ENCODE measurements around the gene EML2.
A peak's percentile ranks its signal among the peaks of the same experiment; 100 is the strongest.

EML2 gene

DNA sequence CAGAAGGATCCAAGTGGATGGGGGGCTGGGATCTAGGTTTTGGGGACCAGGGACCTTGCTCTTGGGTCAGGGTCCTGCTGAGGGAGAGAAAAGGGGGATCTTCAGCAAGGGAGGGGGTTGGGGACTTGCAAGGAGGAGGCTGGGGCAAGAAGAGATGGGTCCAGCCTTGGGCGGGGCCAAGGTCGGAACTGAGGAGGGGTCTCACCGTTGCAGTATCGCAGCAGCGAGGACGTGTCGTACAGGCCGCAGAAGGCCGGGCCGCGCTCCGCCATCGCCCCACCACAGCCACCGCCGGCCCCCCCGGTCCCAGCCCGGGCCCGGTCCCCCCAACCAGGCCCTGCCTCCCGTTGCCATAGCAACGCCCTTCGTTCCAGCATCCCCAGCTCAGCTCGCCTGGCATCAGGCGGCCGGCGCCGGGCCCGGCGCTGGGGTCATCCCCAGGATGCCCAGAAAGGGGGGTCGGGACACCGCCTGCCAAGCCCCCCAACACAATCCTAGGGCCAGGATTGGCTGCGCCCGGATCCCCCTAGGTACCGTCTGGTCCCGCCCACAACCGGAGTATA, 6.0 kb upstream of the EML2 start:
- no peak for TF ChIP-seq TCF12 (IDR thresholded peaks at IDR 0.05; ENCODE audit: low read depth)
- TF ChIP-seq YY1 (IDR thresholded peaks at IDR 0.05; ENCODE audit: low read depth), result no peak
- TF ChIP-seq ZBTB7A (IDR thresholded peaks at IDR 0.05; ENCODE audit: low read depth), result no peak
- TF ChIP-seq RAD21 (IDR thresholded peaks at IDR 0.05; ENCODE audit: low read depth), result no peak
- TF ChIP-seq, protein P1, sequence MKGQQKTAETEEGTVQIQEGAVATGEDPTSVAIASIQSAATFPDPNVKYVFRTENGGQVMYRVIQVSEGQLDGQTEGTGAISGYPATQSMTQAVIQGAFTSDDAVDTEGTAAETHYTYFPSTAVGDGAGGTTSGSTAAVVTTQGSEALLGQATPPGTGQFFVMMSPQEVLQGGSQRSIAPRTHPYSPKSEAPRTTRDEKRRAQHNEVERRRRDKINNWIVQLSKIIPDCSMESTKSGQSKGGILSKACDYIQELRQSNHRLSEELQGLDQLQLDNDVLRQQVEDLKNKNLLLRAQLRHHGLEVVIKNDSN (IDR thresholded peaks at IDR 0.05), result no peak
- TF ChIP-seq CEBPB (IDR thresholded peaks at IDR 0.05), result no peak
- TF ChIP-seq FOXM1 (IDR thresholded peaks at IDR 0.05; ENCODE audit: borderline replicate concordance, low read depth), result no peak
- no peak for TF ChIP-seq NFIC (IDR thresholded peaks at IDR 0.05)
- TF ChIP-seq, protein P2, sequence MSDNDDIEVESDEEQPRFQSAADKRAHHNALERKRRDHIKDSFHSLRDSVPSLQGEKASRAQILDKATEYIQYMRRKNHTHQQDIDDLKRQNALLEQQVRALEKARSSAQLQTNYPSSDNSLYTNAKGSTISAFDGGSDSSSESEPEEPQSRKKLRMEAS (IDR thresholded peaks at IDR 0.05), result no peak
- TF ChIP-seq EGR1 (IDR thresholded peaks at IDR 0.05), result no peak
- no peak for TF ChIP-seq CREB1 (IDR thresholded peaks at IDR 0.05; ENCODE audit: low read depth)
- TF ChIP-seq, protein P3, sequence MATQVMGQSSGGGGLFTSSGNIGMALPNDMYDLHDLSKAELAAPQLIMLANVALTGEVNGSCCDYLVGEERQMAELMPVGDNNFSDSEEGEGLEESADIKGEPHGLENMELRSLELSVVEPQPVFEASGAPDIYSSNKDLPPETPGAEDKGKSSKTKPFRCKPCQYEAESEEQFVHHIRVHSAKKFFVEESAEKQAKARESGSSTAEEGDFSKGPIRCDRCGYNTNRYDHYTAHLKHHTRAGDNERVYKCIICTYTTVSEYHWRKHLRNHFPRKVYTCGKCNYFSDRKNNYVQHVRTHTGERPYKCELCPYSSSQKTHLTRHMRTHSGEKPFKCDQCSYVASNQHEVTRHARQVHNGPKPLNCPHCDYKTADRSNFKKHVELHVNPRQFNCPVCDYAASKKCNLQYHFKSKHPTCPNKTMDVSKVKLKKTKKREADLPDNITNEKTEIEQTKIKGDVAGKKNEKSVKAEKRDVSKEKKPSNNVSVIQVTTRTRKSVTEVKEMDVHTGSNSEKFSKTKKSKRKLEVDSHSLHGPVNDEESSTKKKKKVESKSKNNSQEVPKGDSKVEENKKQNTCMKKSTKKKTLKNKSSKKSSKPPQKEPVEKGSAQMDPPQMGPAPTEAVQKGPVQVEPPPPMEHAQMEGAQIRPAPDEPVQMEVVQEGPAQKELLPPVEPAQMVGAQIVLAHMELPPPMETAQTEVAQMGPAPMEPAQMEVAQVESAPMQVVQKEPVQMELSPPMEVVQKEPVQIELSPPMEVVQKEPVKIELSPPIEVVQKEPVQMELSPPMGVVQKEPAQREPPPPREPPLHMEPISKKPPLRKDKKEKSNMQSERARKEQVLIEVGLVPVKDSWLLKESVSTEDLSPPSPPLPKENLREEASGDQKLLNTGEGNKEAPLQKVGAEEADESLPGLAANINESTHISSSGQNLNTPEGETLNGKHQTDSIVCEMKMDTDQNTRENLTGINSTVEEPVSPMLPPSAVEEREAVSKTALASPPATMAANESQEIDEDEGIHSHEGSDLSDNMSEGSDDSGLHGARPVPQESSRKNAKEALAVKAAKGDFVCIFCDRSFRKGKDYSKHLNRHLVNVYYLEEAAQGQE (IDR thresholded peaks at IDR 0.05; ENCODE audit: low read depth), result no peak
- no peak for TF ChIP-seq TAF1 (IDR thresholded peaks at IDR 0.05; ENCODE audit: low read depth)
- no peak for TF ChIP-seq EP300 (IDR thresholded peaks at IDR 0.05; ENCODE audit: borderline replicate concordance)
- no peak for TF ChIP-seq TEAD4 (IDR thresholded peaks at IDR 0.05)

DNA sequence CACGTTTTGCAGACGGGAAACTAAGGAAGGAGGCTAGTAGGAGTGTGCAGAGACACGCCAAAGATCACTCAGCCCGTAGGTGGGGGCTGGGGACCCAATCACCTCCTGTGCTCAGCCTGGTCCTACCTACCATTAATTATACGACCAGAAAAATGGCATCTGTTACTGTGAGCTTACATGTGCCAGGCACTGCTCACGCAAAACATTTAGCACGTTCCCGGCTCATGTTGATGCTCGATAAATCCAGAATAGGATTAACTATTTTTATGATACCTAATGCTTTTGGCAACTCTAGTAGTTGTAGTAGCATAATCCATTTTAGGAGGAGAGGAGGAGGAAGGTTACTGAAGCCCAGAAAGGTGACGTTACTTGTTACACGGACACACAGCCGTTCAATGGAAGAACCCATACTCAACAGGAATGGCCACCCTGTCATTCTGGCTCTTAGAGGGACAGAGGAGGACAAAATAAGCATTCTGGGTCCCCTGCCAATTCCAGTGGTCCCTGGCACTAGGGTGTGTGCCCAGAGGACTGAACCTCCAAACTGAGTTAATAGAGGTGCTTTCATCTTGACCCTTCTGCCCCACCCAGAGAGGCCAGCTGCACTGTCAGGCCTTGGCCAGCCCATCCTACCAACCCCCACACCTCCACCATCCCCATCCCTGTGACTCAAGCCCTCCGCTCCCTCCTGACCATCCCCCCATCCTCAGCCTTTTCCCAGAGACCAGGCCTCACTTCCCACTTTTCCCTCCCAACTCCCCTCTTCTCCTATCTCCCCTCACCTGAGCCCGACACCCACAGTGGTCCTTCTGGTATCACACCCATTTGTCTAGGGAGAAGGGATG, 5.0 kb upstream of the EML2 start:
- TF ChIP-seq CREB1 (IDR thresholded peaks at IDR 0.05; ENCODE audit: low read depth) (no peak), NFIC (IDR thresholded peaks at IDR 0.05) (no peak), EGR1 (IDR thresholded peaks at IDR 0.05) (no peak), ZBTB7A (IDR thresholded peaks at IDR 0.05; ENCODE audit: low read depth) (no peak), TEAD4 (IDR thresholded peaks at IDR 0.05) (no peak), YY1 (IDR thresholded peaks at IDR 0.05; ENCODE audit: low read depth) (no peak), RAD21 (IDR thresholded peaks at IDR 0.05; ENCODE audit: low read depth) (no peak), FOXM1 (IDR thresholded peaks at IDR 0.05; ENCODE audit: borderline replicate concordance, low read depth) (no peak), TAF1 (IDR thresholded peaks at IDR 0.05; ENCODE audit: low read depth) (no peak), CEBPB (IDR thresholded peaks at IDR 0.05) (no peak), EP300 (IDR thresholded peaks at IDR 0.05; ENCODE audit: borderline replicate concordance) (no peak), TCF12 (IDR thresholded peaks at IDR 0.05; ENCODE audit: low read depth) (no peak)
- TF ChIP-seq, protein P1 (IDR thresholded peaks at IDR 0.05), result no peak
- TF ChIP-seq, protein P2 (IDR thresholded peaks at IDR 0.05), result no peak
- TF ChIP-seq, protein P3 (IDR thresholded peaks at IDR 0.05; ENCODE audit: low read depth), result no peak

DNA sequence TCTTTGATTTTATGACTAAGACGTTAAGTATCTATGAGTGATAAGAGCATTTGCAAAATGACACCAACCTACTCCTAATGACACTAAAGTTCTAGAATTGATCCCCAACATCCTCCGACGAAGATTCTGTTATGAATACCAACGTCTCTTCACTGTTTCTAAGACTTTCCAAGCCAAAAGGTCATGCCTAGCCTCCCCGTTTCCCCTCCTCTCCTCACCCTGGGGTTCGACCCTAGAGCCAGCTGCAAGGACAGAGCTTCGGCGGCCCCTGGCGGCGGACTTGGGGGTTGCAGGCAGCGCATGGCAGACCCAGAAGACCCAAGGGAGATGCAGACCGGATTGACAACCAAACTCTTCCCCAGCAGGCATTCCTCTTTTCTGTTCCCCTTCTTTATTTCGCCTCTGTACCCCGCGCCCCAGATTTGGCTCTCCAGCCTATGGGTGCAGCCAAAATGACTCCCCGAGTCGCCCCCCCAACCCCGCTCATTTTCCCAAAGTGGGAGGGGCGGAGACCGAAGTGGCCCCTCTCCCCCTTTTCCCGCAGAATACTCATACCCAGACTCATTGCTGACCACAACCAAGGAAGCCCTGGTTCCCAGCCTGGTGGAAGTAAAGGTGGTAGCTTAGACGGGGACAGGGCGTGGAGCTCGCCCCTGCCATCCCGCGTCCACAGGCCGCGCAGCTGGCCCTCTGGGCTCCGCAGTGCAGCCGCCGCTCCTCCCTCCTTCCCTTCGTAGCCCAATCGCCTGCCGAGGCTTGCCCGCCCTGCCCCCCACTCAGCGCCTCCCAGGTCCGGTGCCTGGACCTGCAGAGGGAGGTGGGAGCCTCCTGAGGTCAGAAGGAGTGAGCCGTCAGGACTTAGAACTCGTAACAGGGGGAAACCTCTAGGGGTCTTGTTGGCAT, 4.1 kb upstream of the EML2 start:
- TF ChIP-seq CEBPB (IDR thresholded peaks at IDR 0.05) (no peak), ZBTB7A (IDR thresholded peaks at IDR 0.05; ENCODE audit: low read depth) (0 out of 2 replicates have a peak, but pooled peaks have one; percentile 26), TEAD4 (IDR thresholded peaks at IDR 0.05) (no peak), TAF1 (IDR thresholded peaks at IDR 0.05; ENCODE audit: low read depth) (no peak), NFIC (IDR thresholded peaks at IDR 0.05) (no peak), RAD21 (IDR thresholded peaks at IDR 0.05; ENCODE audit: low read depth) (peak; percentile 99)
- TF ChIP-seq, protein P2 (IDR thresholded peaks at IDR 0.05), result 0 out of 2 replicates have a peak, but pooled peaks have one; percentile 30

DNA sequence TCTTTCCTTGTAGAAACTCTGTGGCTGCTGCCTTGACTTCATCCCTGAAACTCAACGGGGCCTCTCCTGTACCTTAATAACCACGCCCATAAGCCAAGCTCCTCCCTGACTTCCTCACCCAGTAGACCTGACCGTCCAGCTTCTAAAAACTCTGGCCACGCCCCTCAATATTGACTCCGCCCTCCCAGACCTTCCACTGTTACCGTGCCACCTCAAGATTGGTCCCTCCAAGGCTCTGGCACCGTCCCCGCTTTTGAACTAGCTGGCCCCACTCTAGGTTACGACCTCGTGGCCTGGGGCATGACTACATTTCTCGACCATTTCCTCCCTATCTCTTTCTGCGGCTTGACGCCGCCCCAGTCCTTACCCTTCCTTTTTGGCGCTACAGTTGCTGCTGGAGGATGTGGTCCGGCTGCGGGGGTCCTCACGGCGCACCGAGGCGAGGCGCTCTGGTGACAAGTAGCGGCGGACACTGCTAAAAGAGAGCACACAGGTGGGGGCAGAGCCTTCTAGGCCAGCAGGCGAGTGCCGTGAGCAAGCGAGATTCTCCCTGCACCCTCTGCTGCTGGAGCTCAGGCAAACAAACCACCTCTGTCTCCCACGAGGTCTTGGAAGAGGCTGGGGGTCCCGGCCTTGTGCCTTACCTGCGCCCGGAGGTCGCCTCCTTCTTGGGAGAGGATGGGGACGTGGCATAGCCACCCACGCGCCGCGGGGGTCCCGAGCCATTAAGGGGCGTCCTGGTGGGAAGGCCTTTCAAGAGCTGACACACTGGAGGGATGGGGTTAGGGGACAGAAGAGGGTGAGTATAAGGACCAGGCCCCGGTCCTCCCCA, 2.3 kb upstream of the EML2 start:
- TF ChIP-seq ZBTB7A (IDR thresholded peaks at IDR 0.05; ENCODE audit: low read depth), result peak; percentile 62; the same call in 1 of the 2 replicates
- TF ChIP-seq, protein P2 (IDR thresholded peaks at IDR 0.05), result peak; percentile 75
- no peak for TF ChIP-seq CEBPB (IDR thresholded peaks at IDR 0.05)
- TF ChIP-seq CREB1 (IDR thresholded peaks at IDR 0.05; ENCODE audit: low read depth), result no peak
- TF ChIP-seq TEAD4 (IDR thresholded peaks at IDR 0.05), result no peak
- TF ChIP-seq YY1 (IDR thresholded peaks at IDR 0.05; ENCODE audit: low read depth), result no peak

Measured in Ishikawa (cell line).